Measurements from ENCODE around the gene TP73.

Gene TP73

DNA sequence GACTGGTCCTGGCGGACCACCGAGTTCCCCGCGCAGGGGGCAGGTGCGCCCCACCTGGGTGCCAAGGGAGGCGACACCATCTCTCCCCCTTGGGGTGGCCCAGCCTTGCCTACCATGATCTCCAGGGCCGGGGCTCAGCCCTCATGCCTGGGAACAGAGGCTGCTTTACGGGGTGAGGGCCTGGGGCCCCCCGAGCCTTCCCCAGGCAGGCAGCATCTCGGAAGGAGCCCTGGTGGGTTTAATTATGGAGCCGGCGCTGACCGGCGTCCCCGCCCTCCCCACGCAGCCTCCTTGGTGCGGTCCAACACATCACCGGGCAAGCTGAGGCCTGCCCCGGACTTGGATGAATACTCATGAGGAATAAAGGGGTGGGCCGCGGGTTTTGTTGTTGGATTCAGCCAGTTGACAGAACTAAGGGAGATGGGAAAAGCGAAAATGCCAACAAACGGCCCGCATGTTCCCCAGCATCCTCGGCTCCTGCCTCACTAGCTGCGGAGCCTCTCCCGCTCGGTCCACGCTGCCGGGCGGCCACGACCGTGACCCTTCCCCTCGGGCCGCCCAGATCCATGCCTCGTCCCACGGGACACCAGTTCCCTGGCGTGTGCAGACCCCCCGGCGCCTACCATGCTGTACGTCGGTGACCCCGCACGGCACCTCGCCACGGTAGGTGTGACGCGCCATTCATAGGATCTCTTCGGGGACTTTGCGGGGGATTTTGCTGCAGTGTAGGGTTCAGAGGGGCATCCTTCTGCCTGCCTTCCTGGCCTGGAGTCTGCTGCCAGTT is 38.2 kb downstream of the TP73 start:
- DNase-seq, result peak; percentile 12 to 71 (median 21)

DNA sequence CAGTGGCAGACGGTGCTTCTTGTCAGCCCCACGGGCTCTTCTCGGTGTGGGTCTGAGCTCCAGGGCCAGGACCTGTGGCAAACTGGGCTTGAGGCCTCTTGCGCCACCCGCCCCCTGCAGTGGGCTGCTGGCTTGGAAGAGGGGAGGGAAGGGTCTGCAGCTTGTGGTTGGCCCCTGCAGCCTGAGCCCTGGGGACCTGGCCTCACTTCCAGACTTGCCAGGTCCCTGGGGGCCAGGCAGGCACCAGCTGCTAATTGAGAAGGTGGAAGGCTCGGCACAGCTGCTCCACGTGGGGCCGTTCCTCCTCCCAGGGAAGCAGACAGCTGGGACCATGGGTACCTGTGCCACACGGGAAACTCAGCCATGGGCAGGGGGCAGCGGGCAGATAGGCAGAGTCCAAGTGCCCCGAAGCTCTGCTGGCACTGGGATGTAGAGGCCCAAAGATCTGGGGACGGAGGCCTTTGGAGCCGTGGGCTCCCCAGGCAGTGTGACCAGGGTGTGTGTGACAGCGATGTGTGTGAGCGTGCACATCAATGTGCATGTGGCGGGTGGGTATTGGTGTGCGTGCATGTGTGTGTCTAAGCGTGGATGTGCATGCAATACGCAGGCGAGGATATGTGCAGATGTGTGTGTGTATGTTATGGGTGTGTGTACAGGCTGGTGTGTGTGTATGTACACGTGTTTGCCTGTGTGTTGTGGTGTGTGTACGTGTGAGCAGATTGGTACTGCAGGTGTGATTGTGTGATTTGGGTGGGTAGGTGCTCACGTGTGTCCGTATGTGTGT is 39.3 kb downstream of the TP73 start:
- peak; percentile 23 to 56 (median 23) for DNase-seq

DNA sequence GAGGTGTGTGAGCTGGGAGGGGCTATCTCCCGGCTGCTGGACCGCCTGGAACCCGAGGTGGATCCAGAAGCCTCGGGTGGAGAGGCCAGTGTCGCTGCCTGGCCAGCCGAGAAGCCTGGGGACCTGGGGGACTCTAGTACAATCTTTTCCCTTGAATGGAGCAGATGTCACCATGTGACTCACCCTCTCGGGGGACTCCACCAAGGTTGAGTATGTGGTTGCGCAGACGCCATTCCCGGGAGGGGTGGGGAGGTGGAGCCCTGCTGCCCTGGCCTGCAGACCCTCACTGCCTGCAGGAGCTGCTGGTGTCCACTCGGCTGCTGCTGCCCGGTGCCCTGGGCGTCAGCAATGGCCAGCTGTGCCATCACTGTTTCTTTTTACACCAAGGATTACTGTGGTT is 40.3 kb downstream of the TP73 start:
- peak in 1 of 3 experiments; percentile 56 for DNase-seq

GRCh38 chr1:3693321-3693720 is 41.0 kb downstream of the TP73 start:
- DNase-seq, result no peak

GRCh38 chr1:3695326-3696217 is 43.3 kb downstream of the TP73 start:
- DNase-seq, result peak in 1 of 3 experiments; percentile 40

GRCh38 chr1:3696689-3697088 is 44.4 kb downstream of the TP73 start:
- DNase-seq, result no peak

DNA sequence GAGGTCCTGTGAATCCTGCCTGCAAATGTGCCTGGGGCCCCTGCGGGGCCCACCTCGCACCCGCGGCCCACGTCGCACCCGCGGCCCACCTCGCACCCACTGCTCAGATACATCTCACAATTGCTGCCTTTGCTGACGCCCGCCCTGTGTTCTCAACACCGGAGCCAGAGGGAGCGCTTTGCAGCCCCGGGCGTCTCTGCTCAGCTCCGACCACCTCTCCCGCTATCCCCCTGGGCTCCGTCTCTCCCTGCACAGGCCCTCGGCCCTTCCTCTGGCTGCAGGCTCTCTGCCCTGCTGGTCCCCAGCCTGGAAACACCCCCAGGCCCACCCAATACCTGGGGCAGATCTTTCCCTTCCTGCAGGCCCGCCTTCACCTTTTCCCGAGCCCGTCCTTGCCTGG is 44.8 kb downstream of the TP73 start:
- DNase-seq, result no peak

DNA sequence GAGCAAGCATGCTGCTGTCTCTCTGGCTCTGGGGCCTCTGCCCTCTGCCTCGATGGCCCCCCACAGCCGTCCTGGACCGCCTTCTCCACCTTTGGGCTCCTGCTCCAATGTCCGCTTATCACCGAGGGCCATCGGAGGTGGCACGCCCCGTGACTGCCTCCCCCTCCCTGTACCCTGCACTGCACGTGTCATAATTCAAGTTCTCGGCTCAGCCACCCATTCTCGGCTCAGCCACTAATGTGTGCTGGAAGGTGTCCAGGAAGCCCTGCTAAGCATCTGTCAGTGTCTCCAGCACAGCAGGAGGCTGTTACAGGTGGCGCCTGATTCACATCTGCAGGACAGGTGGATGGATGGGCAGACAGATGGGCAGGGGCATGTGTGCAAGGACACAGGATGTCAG is 45.5 kb downstream of the TP73 start:
- peak; percentile 90 to 99 (median 95) for DNase-seq

DNA sequence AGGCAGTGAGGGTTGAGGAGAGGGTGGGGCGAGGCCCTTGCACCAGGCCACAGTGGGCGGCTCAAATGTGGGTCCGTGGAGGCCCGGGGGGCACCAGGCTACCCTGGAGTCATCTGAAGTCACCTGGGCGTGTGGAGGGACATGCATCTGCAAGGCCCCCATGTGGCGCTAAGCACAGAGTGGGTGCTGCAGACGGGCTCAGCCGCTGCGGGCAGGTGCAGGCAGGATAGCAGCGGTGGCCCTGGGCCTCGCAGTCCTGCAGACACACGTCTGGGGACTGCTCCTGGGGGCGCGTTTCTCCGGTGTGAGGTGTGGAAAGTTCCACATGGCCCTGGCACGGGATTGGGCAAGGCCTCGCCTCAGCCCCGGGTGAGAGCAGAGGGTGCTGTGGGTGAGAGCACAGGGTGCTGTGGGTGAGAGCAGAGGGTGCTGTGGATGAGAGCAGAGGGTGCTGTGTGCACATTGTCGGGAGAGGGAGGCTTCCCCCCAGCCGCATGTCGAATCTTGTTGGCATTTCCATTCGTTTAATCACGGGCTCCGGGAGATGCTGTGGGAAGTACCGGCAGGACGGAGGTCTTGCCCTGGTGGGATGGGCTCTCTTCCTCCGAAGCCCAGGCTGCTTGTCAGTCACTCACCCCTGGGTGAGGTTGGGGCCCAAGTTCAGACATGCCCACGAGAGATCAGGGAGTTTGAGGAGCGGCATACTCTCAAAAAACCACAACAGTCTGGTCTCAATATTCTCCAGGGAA is 46.5 kb downstream of the TP73 start:
- no peak for DNase-seq

- DNase-seq, result no peak
These were observed 47.3 kb downstream of the TP73 start for GRCh38 chr1:3699596-3699995.

- DNase-seq, result no peak
These were observed 48.3 kb downstream of the TP73 start for GRCh38 chr1:3700631-3701030.

DNA sequence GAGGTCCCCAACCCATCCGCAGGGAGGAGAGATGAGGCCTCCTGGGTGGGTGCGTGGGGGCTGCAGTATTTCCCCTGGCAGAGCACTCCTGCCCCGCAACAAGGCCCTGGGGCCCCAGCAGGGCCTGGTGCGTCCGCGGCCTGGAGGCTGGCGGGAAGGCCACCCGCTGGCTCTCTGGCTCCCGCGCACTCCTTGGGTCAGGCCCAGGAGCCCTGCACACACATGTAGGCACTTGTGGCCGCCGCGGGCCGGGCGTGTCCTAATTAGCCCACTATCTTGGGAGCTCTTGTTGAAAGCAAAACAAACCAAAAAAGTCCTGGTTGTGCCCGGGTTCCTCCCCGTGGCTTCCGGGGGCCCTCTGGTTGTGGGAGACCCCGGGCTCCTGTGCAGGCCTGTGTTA is 50.2 kb downstream of the TP73 start:
- DNase-seq, result no peak

DNA sequence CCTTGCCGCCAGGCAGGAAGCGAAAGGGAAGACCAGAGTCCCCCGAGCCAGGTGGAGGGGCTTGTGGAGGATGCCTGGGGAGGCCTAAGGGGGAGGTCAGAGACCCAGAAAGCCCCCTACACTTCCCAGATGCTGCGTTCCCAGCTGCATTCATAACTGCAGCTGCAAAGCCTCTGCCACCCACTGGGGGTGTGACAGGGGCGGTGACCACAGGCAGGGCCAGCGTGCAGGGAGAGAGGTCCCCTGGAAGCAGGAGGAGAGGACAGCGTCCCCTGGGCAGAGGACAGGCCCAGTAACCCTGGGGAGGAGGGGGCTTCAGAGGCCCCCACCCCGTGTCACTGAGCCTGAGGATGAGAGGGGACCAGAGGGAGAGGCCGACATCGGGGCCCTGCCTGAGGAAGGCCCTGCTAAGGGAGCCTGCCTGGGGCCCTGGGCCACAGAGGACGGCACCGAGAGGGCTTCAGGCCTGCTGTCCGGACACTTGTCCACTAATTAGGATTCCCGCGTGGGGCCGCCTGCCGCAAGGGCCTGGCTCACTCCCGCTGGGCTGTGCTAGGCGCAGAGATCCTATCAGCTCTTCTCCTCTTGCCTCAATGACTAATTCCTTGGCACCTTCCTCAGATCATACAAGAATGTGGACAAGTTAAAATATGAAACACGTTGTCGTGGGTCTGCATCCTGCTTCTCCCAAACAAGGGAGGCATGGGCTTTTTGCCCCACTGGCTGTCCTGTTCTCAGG is 50.8 kb downstream of the TP73 start:
- DNase-seq, result no peak

- DNase-seq, result peak in 1 of 3 experiments; percentile 4
These were observed 51.6 kb downstream of the TP73 start for GRCh38 chr1:3703786-3704371.

DNA sequence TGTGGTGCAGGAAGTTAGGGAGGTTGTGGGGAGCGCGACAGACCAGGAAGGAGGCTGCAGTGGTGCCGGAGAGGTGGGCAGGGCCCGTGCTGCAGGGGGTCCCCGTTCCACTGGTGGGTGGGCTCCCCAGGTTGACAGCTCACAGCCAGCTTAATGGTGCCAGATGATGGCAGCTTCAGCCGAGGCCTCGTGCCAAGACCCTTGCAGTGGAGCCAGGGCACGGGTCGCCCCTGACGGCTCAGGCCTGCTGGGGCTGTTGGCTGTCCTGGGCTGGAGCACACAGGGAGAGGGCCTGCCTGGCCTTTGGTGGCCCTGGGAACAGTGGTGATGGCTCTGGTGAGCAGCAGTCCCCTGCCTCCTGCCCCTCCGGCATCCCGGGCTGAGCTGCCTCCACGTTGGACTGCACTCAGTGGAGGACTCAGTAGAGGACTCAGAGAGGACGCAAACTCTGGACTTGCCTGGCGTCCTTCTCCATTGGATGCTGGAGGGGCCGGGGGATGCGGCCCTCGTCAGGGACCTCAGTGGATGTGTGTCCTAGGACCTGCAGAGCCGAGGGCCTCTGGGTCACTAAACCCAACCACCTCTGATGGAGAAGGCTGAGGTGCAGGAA is 53.1 kb downstream of the TP73 start:
- DNase-seq, result no peak

DNA sequence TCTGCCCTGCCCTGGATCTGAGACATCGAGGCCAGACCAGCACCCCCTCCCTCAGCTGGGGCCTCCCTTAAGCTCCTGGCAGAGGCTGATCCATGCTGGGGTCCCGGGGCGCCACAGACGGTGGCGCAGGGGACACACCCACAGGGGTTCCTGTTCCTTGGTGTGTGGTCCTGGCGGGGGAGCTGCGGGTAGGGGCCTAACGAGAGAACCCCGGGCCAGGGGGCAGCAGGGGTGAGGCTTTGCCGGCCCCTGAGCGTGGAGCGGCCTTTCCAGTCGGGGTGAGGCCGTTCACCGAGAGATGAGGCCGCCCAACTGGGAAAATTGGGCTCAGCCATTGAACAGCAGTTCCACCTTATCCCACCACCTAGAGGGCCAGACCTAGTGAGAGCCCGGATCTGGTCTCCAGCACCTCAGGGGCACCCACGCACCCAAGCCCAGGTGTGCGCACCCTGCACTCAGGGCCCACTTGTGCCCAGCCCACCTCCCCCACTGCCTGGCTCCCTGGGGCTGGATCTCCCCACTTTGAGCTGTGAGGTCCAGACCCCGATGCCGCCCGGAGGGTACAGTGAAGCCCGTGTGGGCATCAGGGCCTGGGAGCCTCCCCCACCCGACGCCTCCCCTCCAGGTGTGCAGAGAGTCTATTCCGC is 54.5 kb downstream of the TP73 start:
- no peak for DNase-seq

DNA sequence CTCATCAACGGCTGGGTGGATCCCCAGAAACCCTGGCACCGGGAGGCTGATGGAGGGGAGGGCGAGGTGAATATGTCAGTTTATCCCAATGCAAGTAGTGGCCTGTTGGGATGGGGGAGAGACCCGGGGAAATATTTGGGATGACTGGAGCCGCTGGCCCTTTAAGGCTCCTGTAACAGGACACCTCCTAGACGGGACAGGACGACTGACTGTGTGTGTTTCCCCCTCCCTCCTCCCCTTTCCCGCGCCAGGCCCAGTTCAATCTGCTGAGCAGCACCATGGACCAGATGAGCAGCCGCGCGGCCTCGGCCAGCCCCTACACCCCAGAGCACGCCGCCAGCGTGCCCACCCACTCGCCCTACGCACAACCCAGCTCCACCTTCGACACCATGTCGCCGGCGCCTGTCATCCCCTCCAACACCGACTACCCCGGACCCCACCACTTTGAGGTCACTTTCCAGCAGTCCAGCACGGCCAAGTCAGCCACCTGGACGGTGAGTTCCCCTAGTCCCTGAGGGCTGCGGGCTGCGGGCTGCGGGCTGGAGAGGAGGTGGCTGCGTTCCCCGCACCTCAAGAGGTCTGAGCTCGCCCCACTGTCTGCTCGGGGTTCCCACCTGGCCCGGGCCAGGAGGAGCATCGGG is 55.1 kb downstream of the TP73 start:
- DNase-seq, result no peak

GRCh38 chr1:3707939-3708328 is 55.6 kb downstream of the TP73 start:
- DNase-seq, result no peak

DNA sequence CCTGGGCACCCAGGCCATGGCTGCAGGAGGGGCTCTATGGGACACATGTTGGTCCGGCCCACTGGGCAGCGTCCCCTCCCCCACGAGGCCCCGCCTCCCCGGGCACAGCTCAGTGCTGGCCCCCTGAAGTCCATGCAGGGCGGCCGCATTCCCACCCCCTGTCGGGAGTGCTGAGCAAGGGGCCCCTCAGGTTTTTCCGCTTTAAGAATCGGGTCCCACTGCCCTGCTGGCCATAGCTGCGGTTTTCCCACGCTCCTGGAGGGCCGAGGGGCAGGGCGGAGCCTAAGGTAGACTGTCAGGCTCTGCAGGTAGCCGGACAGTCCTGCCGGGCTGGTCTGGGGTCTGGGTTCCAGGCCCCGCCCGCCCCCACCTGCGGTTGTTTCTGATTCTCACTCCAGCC is 56.5 kb downstream of the TP73 start:
- no peak for DNase-seq

DNA sequence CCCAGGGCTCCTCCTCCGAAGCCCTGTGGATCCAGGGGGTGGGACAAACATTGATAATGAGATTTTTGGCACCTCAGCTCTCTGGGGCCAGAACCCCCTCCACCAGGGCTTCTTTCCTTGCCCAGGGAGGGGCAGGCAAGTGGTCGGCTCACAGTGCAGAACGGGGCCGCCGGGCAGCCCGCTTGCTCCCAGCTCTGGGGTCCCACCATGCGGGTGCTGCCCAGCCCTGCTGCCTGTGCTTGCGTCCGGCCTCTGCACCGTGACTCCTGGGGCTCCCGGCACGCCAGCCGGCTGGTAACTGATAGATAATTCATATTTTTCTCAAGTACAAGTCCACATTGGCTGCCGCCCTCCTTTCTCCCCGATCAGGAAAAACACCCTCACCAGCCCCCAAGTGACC is 57.9 kb downstream of the TP73 start:
- DNase-seq, result no peak

Measured in NCI-H1417 (cell line).